Activated CD8-positive, alpha-beta memory T cell treated with anti-CD3 and anti-CD28 coated beads, Interleukin-2, amount 50 U/mL, for 1 hour (primary cell): Measurements from ENCODE around the gene NBL1.

ENCODE experiments used
- DNase-seq: peaks from one replicate; pipeline ENCODE4 v3.0.0-alpha.2; 2020; ENCODE audit errors: extremely low read depth

Gene NBL1

GRCh38 chr1:19703280-19703679 lies 59.2 kb downstream of the NBL1 start:
- no peak for DNase-seq

- DNase-seq, result no peak
Observed at GRCh38 chr1:19704247-19705113, 60.4 kb downstream of the NBL1 start.

- DNase-seq, result no peak
Observed at GRCh38 chr1:19705464-19705863, 61.4 kb downstream of the NBL1 start.

DNA sequence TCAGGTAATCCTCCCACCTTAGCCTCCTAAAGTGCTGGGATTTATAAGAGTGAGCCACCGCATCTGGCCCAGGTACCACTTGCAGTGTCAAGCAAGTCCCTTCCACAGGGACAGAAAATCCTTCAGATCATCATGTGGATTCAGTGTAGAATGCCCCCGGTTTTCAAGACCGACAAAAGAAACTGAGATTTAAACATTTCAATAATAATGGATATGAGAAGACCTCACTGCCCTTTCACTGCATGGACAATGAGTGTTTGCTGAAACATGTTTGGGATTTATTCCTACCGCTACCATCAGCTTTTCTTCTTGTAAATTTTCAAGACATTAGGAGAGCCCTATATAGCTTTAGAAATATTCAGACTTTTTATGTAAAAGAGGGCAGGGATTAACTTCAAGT lies 62.0 kb downstream of the NBL1 start:
- no peak for DNase-seq
